SJCRH30 (cell line): ENCODE data around the gene PRCP. TPM values are rescaled to one million over a fixed set of nuclear protein-coding genes. Genes with fewer than 3 reads are reported as not detected.

ENCODE experiments used
- DNase-seq, 2 experiments: peaks; one replicate each; pipeline ENCODE4 v3.0.0-alpha.2; 2015 to 2020
- H3K27ac ChIP-seq: fragments of 250-450 bp; sonication (Bioruptor Pico); 2 replicates; pipeline ENCODE4 v1.5.1; 2020; ENCODE audit warnings: mild to moderate bottlenecking, moderate library complexity
- H3K27me3 ChIP-seq: fragments of 250-450 bp; sonication (Bioruptor Pico); 2 replicates; pipeline ENCODE4 v1.5.1; 2020; ENCODE audit warnings: mild to moderate bottlenecking, moderate library complexity
- H3K36me3 ChIP-seq: fragments of 250-450 bp; sonication (Bioruptor Pico); 2 replicates; pipeline ENCODE4 v1.5.1; 2020; ENCODE audit warnings: mild to moderate bottlenecking, moderate library complexity
- H3K4me1 ChIP-seq: fragments of 250-450 bp; sonication (Bioruptor Pico); 2 replicates; pipeline ENCODE4 v1.5.1; 2020; ENCODE audit warnings: mild to moderate bottlenecking, moderate library complexity
- H3K4me3 ChIP-seq: fragments of 250-450 bp; sonication (Bioruptor Pico); 2 replicates; pipeline ENCODE4 v1.5.1; 2020; ENCODE audit warnings: mild to moderate bottlenecking, moderate library complexity
- H3K9me3 ChIP-seq: fragments of 250-450 bp; sonication (Bioruptor Pico); replicated peaks from 2 replicates; pipeline ENCODE4 v1.5.1; 2020; ENCODE audit warnings: mild to moderate bottlenecking, moderate library complexity
- total RNA-seq: library from RNA; depleted of rRNA; stranded (reverse); fragments of >200 nt; shearing (Covaris generic); gene quantifications from 2 replicates; pipeline ENCODE4 v1.2.3, GENCODE V29; 2014

PRCP gene
- total RNA-seq, 1 experiment from 2014 or later: 72.1 TPM

DNA sequence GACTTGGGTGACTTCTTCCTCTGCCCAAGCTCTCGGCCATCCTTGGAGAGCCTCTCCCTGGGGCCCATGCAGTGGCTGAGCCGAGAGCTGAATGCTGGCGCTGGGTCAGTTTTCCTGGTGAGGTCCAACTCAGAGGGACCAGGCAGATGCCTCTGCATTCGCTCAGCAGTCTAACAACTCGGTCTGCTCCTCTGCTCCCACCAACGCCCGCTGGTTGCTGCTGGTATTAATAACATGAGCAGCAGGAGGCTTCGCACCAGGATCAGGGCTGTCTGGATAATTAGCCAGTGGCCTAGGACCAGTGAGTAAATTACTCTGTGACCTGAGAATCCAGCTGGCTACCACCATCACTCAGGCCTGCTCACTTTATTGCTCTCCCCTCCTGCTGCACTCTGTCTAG is 88.9 kb downstream of the PRCP start:
- H3K36me3 ChIP-seq: no peaks in the 10 kb centered on the region
- no peak for DNase-seq
- no peak overlapping the region for H3K4me3 ChIP-seq
- H3K27me3 ChIP-seq: peaks cover 8% of the 10 kb centered on the region; the same call in 1 of the 2 replicates
- peaks cover 7% of the 10 kb centered on the region; the same call in 1 of the 2 replicates for H3K9me3 ChIP-seq
- no peak overlapping the region for H3K27ac ChIP-seq
- peaks cover 11% of the 10 kb centered on the region for H3K4me1 ChIP-seq

DNA sequence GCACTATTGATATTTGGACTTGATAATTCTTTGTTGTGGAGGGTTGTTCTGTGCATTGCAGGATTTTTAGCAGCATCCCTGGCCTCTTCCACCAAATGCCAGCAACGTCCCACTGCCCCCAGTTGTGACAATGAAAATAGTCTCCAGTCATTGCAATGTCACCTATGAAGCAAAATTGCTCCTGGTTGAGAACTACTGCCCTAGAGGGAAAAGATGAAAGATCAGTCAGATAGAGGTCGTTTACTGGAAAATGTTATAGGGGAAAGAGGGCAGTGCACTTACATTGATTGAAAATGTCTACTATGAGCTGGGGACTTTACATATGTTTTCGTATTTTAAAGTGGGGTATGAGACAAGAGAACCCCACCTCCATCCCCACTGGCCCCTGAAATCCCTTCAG is 89.5 kb downstream of the PRCP start:
- Histone ChIP-seq H3K36me3 (no peaks in the 10 kb centered on the region), H3K4me3 (no peak overlapping the region), H3K27ac (no peak overlapping the region), H3K9me3 (peaks cover 7% of the 10 kb centered on the region; the same call in 1 of the 2 replicates), H3K4me1 (peaks cover 11% of the 10 kb centered on the region), H3K27me3 (peaks cover 8% of the 10 kb centered on the region; the same call in 1 of the 2 replicates)
- no peak for DNase-seq

DNA sequence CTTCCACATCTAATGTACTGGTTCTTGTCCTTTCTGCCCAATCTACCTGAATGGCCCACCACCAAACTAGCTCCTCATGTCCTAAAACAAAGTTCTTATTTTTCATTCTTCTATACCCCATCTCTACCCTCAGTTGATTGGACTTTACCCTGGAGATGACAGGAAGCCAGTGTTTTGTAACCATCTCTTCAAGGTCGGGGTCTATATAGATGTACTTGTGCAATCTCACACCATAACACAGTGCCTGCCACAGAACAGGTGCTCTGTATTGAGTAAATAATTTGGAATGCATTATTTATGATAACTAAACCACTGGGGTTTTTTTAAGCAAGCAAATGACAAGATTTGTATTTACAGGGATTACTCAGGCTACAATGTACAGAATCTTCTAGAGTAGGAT is 89.9 kb downstream of the PRCP start:
- Histone ChIP-seq H3K9me3 (peaks cover 7% of the 10 kb centered on the region; the same call in 1 of the 2 replicates), H3K36me3 (no peaks in the 10 kb centered on the region), H3K4me3 (no peak overlapping the region), H3K27ac (no peak overlapping the region), H3K27me3 (peaks cover 8% of the 10 kb centered on the region; the same call in 1 of the 2 replicates), H3K4me1 (peaks cover 11% of the 10 kb centered on the region)
- DNase-seq: peak; percentile 12 to 28

DNA sequence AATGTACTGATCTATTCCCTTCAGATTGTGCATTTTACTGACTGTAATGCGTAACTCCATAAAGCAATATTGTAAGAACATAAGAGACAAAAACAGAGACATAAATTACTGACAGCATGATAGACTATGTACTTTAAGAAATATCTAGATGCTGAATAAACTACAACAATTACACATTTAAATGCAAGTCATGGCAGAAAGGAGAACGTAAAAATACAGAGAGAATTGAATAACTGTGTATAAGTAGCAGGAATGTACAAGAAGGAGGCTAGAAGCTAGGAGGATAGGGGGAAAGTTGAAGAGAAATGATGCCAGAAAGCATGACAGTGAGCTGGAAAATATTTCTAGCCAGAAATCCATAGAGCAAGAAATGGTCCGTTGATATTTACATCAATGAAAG is 92.6 kb downstream of the PRCP start:
- peaks cover 11% of the 10 kb centered on the region for H3K27me3 ChIP-seq
- no peak for DNase-seq
- peaks cover 11% of the 10 kb centered on the region for H3K4me1 ChIP-seq
- H3K4me3 ChIP-seq: no peak overlapping the region
- H3K36me3 ChIP-seq: no peaks in the 10 kb centered on the region
- no peak overlapping the region for H3K27ac ChIP-seq
- H3K9me3 ChIP-seq: peaks cover 7% of the 10 kb centered on the region; the same call in 1 of the 2 replicates

DNA sequence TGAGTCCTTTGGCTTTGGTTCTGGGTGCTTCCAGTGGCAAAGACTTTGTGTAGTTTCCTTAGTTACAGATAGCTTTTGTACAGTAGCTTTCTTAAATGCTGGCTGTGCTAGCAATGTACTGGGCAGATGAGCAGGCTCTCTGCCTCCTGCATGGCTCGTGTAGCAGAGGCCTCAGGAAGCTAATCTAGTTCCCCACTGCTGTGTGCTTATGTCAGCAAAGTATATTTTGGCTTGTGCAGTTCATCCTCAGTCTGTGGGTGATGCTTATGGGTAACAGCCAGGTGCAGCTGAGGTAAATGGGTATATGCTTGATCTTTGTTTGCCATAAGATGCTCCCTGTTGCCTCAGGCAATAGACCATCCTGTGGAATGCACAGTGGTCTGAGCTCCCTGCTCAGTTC is 97.5 kb downstream of the PRCP start:
- H3K4me1 ChIP-seq: no peaks in the 10 kb centered on the region
- peaks cover 4% of the 10 kb centered on the region for H3K27me3 ChIP-seq
- DNase-seq: no peak

DNA sequence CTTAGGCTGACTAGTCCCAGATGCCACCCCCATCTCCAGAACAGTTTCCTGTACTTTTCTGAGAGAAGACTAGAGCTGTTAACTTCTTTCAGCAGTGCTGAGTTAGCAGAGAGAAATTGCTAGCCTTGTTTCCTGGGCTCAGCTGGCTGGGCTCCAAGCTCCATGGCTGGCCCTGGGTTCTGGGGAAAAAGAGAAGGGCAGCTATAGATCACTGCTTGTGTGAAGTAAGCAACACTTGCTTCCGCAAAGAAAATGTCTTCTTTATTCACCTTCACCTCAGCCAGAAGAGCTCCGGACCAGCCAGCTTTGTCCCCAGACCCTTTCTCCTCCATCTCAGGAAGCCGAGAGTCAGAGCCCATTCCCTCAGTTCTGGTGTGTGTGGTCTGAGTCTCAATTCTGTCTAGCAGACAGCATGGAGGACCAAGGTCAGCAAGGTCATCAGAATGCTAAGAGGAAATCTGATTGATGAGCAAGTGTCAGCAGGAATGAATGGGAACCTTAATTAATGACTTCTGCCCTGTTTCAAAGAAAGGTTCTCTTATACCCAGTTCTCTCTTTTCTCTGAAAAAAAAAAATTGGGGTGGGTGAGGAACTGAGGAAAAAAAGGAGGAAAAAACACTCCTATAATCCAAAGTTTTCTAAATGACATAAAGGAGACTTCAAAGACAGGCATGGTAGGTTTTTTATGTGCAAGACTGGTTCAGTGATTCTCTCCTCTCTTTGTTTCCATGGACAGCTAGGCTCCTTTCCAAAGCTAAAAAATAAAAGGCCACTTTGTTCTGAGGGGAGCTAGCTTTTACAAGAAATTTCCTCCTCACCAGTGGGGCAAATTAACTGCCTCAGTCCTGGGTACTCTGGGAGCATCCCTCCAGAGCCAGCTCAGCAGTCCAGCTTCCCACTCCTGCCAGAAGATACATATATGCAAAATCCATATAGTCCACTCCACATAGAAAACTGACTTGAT is 103.0 kb downstream of the PRCP start:
- peak in 1 of 2 experiments; percentile 22 for DNase-seq
- Histone ChIP-seq H3K9me3 (0 out of 2 replicates have a peak, but pooled peaks cover 3% of the 10 kb centered on the region), H3K27ac (no peak overlapping the region), H3K4me1 (no peaks in the 10 kb centered on the region), H3K27me3 (no peaks in the 10 kb centered on the region), H3K36me3 (no peaks in the 10 kb centered on the region), H3K4me3 (no peak overlapping the region)

More for the DNA sequence above, 97.5 kb downstream of the PRCP start:
- H3K9me3 ChIP-seq: peaks cover 6% of the 10 kb centered on the region; the same call in 1 of the 2 replicates
- no peaks in the 10 kb centered on the region for H3K36me3 ChIP-seq
- no peak overlapping the region for H3K4me3 ChIP-seq
- H3K27ac ChIP-seq: no peak overlapping the region

DNA sequence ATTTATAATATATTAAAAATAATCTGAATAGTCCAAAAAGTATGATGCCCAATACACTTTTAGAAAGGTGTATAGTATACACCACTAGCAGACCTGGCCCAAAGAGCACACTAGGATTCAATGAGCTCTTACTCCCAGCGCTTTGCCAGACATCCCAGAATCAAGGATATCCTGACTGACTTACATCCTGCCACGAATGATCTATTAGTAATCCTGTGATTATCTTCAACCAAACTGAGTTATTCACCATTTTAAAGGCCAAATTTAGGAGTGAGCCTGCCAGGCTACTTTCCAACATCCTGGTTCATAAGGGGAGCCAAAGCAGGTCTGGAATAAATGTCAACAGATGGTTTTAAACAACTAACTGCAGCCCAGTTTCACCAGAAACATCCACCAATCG is 105.7 kb downstream of the PRCP start:
- H3K9me3 ChIP-seq: no peaks in the 10 kb centered on the region
- no peaks in the 10 kb centered on the region for H3K36me3 ChIP-seq
- H3K4me3 ChIP-seq: no peak overlapping the region
- no peaks in the 10 kb centered on the region for H3K27me3 ChIP-seq
- no peak for DNase-seq
- H3K4me1 ChIP-seq: peaks cover 16% of the 10 kb centered on the region
- H3K27ac ChIP-seq: no peak overlapping the region

DNA sequence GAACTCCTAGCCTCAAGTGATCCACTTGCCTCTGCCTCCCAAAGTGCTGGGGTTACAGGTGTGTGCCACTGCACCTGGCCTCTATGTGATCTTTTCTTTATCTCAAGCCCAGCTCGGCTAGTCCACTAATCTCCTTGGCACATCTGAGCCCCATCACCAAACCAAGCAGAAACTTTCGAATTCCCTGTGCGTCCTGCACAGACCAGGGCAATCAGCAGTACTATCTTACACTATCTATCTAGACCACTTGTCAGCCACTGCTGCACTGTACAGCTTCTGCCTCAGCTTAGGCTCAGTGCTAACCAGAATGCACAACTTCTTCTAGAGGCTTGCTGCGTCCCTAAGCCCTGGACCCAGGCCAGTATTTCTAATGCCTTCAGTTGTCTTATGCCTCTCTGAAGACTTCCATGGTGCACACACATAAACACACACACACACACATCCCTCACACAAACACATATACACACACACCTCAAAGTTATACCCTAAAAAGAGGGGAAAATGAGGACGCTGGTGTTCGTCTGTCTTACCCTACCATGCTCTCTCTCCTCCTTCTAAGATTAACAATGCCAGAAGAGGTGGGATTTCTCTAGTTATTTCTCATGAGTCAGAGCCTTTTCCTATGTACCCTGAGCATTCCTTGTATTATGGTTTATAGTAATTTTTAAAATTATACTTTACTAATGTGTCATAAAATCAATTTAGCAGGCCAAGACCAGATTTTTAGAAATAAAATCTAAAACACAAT is 107.2 kb downstream of the PRCP start:
- H3K27ac ChIP-seq: no peak overlapping the region
- no peaks in the 10 kb centered on the region for H3K27me3 ChIP-seq
- H3K4me1 ChIP-seq: peaks cover 16% of the 10 kb centered on the region
- no peak overlapping the region for H3K4me3 ChIP-seq
- no peaks in the 10 kb centered on the region for H3K36me3 ChIP-seq
- H3K9me3 ChIP-seq: no peaks in the 10 kb centered on the region
- no peak for DNase-seq

DNA sequence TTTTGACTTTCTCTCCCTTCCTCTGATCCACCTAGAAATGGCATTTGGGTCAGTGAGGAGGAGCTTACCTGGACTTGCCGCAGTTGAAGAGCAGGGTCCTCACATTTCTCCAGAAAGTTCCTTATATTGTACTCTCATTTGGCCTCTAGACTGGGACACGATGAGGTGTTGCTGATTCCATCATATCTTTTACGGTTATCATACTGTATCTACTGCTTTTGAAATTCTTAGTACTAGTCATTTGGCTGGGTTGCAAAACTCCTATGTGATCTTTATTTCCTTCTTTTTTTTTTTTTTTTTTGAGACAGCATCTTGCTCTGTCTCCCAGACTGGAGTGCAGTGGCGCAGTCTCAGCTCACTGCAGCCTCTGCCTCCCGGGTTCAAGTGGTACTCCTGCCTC is 107.9 kb downstream of the PRCP start:
- H3K9me3 ChIP-seq: no peaks in the 10 kb centered on the region
- no peaks in the 10 kb centered on the region for H3K36me3 ChIP-seq
- H3K4me3 ChIP-seq: no peak overlapping the region
- DNase-seq: no peak
- no peaks in the 10 kb centered on the region for H3K27me3 ChIP-seq
- H3K4me1 ChIP-seq: peaks cover 16% of the 10 kb centered on the region
- no peak overlapping the region for H3K27ac ChIP-seq

DNA sequence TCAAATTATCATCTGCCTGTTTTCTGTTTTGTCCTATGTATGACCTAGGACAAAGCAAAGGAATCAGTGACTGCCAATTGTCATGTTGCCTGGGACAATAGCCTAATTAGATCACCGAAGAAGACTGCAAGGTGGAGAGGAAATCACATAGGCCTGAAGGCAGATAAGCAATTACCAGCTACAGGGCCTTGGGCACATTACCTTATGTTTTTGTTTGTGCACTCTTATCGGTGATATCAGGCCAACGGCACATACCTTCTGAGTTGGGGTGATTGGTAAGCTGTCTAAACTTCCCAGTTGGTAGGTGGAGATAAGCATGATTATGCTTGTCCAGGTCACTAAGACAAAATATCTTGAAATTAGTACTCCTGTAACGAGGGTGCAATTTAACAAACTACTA is 108.5 kb downstream of the PRCP start:
- H3K27ac ChIP-seq: no peak overlapping the region
- peaks cover 16% of the 10 kb centered on the region for H3K4me1 ChIP-seq
- no peaks in the 10 kb centered on the region for H3K9me3 ChIP-seq
- H3K36me3 ChIP-seq: no peaks in the 10 kb centered on the region
- H3K4me3 ChIP-seq: no peak overlapping the region
- H3K27me3 ChIP-seq: no peaks in the 10 kb centered on the region
- DNase-seq: no peak

DNA sequence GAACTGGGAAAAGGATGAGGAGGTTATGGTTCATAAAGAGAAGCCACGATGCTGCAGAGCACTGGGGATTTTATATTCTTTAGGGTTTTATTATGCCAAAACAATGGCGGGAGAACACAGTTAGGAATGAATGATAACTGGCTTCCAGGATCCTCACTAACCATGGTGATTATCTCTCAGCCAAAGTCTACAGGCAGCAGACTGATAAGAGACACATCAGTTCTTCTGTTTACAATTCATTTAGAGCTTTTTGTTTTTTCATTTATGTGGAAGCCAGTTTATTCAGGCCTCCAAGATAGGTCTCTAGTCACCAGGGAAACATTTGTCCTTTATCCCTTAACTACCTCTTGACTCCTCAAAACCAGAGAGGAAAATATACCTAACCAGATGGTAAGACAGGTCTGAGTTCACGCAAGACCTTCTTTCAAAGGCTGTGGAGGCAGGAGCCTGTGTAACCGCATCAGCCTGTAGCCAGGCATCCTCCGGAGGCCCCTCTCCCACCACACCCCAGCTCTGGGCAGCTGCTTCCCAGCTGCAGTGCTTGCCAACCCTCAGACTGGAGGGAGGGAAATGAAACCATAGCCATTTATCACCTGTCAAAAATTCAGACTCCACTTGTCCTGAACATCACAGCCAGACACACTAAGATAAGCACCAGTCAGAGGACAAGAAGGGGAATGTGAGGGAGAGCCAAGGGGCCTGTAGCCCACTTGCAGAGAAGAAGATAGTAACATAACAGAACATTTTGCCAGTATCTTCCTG is 109.3 kb downstream of the PRCP start:
- H3K4me3 ChIP-seq: no peak overlapping the region
- peak; percentile 71 to 78 for DNase-seq
- no peaks in the 10 kb centered on the region for H3K27me3 ChIP-seq
- no peak overlapping the region for H3K27ac ChIP-seq
- no peaks in the 10 kb centered on the region for H3K9me3 ChIP-seq
- H3K4me1 ChIP-seq: peaks cover 16% of the 10 kb centered on the region
- no peaks in the 10 kb centered on the region for H3K36me3 ChIP-seq

DNA sequence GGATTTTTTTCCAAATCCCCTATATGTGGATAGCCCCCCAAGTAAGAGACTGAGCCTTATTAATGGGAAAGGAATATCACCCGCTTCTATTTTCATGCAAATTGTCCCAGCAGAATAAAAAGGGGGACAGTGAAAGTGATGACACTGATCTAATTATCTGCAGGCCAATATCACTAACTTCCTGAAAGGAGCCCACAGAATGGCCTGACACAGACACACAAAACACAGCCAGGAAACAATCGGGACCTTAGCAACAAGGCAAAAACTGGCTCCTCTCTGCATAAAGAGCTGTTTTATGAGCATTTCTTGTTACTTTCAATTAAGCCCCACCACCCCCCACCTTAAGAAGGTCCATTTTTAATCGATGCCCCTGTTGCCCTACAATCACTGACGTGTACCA is 112.2 kb downstream of the PRCP start:
- no peaks in the 10 kb centered on the region for H3K27me3 ChIP-seq
- no peaks in the 10 kb centered on the region for H3K9me3 ChIP-seq
- no peak overlapping the region for H3K4me3 ChIP-seq
- H3K27ac ChIP-seq: no peak overlapping the region
- peaks cover 16% of the 10 kb centered on the region for H3K4me1 ChIP-seq
- DNase-seq: no peak
- no peaks in the 10 kb centered on the region for H3K36me3 ChIP-seq

DNA sequence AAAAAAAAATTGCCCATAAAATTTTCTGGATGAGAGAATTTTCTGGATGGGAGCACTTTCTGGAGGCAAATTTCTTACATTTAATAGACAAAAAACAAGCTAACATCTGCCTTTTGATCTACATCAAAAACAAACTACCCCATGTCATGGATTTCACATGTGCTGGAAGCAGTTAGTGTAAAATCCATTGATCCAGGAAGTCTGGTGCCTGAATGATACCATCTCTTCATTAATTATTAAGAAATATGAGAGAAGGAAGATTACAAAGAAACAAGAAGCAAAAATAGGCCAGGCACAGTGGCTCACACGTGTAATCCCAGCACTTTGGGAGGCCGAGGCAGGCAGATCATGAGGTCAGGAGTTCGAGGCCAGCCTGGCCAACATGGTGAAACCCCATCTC is 113.4 kb downstream of the PRCP start:
- Histone ChIP-seq H3K4me1 (peaks cover 16% of the 10 kb centered on the region), H3K36me3 (no peaks in the 10 kb centered on the region), H3K4me3 (no peak overlapping the region), H3K27ac (no peak overlapping the region), H3K9me3 (no peaks in the 10 kb centered on the region), H3K27me3 (no peaks in the 10 kb centered on the region)
- no peak for DNase-seq

DNA sequence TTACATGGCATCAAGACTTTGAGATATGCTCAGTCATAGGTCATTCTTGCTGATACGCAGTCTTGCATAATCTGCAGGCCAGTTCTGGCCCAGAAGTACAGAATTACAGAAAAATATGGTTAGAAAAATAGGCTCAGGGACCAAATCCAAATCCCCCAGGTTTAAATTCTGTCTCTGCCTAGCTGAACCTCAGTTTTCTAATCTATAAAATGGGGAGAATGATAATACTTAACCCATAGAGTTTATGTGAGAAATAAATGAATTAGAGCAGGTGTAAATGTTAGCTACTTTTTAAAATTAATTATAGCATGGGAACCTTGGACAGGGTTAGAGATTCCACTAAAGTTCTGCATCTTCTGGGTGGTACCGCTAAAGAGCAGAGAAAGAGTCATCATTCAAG is 114.2 kb downstream of the PRCP start:
- Histone ChIP-seq H3K36me3 (no peaks in the 10 kb centered on the region), H3K27ac (no peak overlapping the region), H3K9me3 (no peaks in the 10 kb centered on the region)

More for the DNA sequence above, 114.2 kb downstream of the PRCP start:
- Histone ChIP-seq H3K4me1 (peaks cover 7% of the 10 kb centered on the region), H3K4me3 (no peak overlapping the region), H3K27me3 (no peaks in the 10 kb centered on the region)
- no peak for DNase-seq
